Breast epithelium (tissue), 3 donors: Measurements from ENCODE around the gene SUMF1.

Source experiments
- POLR2A ChIP-seq: fragments of 450-650 bp; IDR thresholded peaks from one replicate; pipeline ENCODE4 v1.6.1; 2016; ENCODE audit warnings: antibody characterized with exemption, mild to moderate bottlenecking, moderate library complexity
- TF ChIP-seq, protein P1 (sequence below), 3 donors: fragments of 450-650 bp; IDR thresholded peaks; one replicate each; pipeline ENCODE4 v1.5.1; 2016 to 2017; ENCODE audit warnings: antibody characterized with exemption in 3 of 3, mild to moderate bottlenecking in 3 of 3, moderate library complexity in 3 of 3

DNA sequence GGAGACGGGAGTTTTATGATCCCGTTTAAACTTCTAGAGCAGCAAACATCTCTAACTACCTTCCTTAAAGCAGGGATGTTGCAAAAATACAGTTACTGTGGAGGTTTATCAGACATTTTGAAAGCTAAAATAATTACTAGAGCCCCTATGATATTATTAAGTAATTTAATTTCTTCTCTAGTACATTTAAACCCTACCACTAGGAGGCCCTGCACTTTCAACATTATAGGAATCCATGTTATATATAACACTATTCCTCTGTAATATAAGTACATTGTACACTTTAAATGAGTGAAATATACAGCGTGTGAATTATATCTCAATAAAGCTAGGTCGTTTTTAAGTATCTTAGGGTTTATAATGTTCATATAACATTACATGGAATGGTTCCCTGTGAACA is 152.4 kb downstream of the SUMF1 start:
- TF ChIP-seq, protein P1, sequence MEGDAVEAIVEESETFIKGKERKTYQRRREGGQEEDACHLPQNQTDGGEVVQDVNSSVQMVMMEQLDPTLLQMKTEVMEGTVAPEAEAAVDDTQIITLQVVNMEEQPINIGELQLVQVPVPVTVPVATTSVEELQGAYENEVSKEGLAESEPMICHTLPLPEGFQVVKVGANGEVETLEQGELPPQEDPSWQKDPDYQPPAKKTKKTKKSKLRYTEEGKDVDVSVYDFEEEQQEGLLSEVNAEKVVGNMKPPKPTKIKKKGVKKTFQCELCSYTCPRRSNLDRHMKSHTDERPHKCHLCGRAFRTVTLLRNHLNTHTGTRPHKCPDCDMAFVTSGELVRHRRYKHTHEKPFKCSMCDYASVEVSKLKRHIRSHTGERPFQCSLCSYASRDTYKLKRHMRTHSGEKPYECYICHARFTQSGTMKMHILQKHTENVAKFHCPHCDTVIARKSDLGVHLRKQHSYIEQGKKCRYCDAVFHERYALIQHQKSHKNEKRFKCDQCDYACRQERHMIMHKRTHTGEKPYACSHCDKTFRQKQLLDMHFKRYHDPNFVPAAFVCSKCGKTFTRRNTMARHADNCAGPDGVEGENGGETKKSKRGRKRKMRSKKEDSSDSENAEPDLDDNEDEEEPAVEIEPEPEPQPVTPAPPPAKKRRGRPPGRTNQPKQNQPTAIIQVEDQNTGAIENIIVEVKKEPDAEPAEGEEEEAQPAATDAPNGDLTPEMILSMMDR (IDR thresholded peaks at IDR 0.05) = no peak
- TF ChIP-seq POLR2A = no peak
